HUES64 (cell line): ENCODE measurements around the gene UNC13C.

Source experiments
- H3K27ac ChIP-seq: 2 replicates; pipeline ENCODE4 v1.7.0; 2013; ENCODE audit warnings: low read depth, low read length, inconsistent platforms
- H3K27me3 ChIP-seq: 2 replicates; pipeline ENCODE4 v1.6.1; 2013; ENCODE audit warnings: mild to moderate bottlenecking, low read length; ENCODE audit not compliant: insufficient read depth
- H3K36me3 ChIP-seq: 2 replicates; pipeline ENCODE4 v1.6.1; 2013; ENCODE audit warnings: mild to moderate bottlenecking, low read length; ENCODE audit not compliant: insufficient read depth
- H3K4me1 ChIP-seq: 2 replicates; pipeline ENCODE4 v1.6.1; 2013; ENCODE audit warnings: mild to moderate bottlenecking, low read length, moderate library complexity; ENCODE audit not compliant: insufficient read depth
- H3K4me3 ChIP-seq: 2 replicates; pipeline ENCODE4 v1.5.1; 2013; ENCODE audit warnings: mild to moderate bottlenecking, low read length, moderate library complexity
- H3K9ac ChIP-seq: 2 replicates; pipeline ENCODE4 v1.6.1; 2013; ENCODE audit warnings: mild to moderate bottlenecking, low read depth, low read length
- H3K9me3 ChIP-seq: 2 replicates; pipeline ENCODE4 v1.6.1; 2013; ENCODE audit warnings: low read depth, low read length; ENCODE audit not compliant: insufficient read depth
- WGBS: fragments of 150-250, 120-280 bp; methylation state at CpG from one replicate; pipeline ENCODE4 v1.1.7; 2013; ENCODE audit warnings: missing lambda C conversion rate; 5-methylcytosine and 5-hydroxymethylcytosine counted together

Gene UNC13C

DNA sequence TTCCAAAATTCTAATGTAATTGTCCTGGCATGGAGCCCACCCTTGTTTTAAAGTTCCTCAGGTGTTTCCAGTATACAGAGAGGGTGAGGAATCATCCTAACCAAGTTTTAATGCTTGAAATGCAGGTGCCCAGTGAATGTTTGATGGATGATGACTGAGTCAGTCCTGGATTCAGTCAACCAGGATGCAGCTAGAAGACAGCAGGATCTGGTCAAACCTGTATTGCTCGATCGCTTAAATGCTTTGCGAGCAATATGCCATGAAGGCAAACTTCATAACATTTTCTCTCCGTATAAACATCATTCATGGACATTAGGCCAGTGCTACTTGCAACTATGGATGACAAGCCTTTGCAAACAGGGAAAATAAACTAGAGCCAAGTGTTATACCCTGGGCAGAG lies 627.3 kb downstream of the UNC13C start:
- 94% methylated on average over 4 of the region's 4 CpGs for WGBS
- no peaks in the 10 kb centered on the region for H3K36me3 ChIP-seq
- no peak overlapping the region for H3K9ac ChIP-seq
- no peak overlapping the region for H3K27ac ChIP-seq
- H3K27me3 ChIP-seq: no peaks in the 10 kb centered on the region; the same call in 1 of the 2 replicates
- peaks cover 32% of the 10 kb centered on the region for H3K4me1 ChIP-seq
- no peak overlapping the region for H3K4me3 ChIP-seq
- H3K9me3 ChIP-seq: no peaks in the 10 kb centered on the region

DNA sequence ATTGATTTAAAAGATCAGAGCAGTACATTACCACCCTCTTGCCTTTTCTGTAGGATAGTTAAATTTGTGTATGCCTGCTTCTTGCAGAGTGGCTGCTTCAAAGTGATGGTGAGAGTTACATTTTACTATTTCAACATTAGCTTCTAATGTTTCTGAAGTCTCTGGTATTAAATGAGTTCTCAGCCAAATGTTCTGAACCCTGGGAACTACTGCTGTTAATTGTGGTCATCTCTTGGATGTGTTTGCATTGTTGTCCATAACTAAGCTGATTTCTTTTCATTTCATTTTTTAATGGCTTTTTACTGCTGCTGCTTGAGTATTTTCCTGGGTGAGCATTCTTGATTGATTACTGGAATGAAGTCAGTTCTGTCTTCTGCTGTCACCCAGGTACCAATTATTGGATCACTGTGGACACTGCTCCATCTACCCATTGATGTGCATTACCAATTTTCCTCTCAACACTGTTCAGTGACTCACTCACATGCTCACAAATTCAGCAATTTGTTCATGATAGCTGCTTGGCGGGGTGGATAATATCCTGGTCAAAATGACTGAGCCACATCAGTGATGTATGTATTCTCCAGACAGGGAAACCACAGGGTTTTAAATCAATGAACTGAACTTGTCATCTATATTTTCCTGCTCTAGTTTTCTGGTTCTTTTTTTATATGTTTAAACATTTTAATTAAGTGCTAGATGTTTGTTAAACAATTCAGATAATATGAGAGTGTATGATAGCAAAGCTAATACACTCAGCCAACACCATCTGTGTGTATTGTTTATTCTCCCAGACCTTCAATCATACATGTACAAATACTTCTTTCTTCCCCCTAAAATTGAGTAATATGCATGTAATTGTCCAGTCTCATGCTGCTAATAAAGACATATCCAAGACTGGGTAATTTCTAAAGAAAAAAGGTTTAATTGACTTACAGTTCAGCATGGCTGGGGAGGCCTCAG lies 630.9 kb downstream of the UNC13C start:
- no peaks in the 10 kb centered on the region for H3K36me3 ChIP-seq
- no peaks in the 10 kb centered on the region; the same call in 1 of the 2 replicates for H3K27me3 ChIP-seq
- no peak overlapping the region for H3K27ac ChIP-seq
- H3K9ac ChIP-seq: no peak overlapping the region
- H3K9me3 ChIP-seq: no peaks in the 10 kb centered on the region
- H3K4me3 ChIP-seq: no peak overlapping the region
- WGBS: 93% methylated on average over 1 of the region's 1 CpG
- H3K4me1 ChIP-seq: peaks cover 17% of the 10 kb centered on the region; the same call in 1 of the 2 replicates

DNA sequence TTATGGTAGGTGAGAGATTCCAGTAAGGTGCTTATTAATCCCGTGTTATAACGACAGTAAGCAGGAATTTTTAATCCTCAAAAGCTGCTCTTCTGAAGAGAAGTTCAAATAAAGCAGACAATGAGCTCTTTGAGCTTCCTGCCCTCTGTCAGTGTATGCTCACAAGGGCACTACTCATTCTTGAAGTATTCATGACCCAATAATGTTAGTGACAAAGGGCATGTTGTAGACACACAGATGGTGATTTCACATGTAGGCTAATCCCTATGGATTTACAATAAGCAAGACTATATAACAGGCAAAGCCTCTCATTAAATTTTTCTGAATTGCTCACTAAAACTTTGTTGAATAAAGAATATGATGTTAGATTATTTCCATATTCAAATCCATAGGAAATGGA lies 639.9 kb downstream of the UNC13C start:
- Histone ChIP-seq H3K9ac (no peak overlapping the region), H3K36me3 (no peaks in the 10 kb centered on the region), H3K4me3 (no peak overlapping the region), H3K27me3 (no peaks in the 10 kb centered on the region), H3K27ac (no peak overlapping the region), H3K9me3 (no peaks in the 10 kb centered on the region), H3K4me1 (no peaks in the 10 kb centered on the region)
- 79% methylated on average over 2 of the region's 2 CpGs for WGBS

DNA sequence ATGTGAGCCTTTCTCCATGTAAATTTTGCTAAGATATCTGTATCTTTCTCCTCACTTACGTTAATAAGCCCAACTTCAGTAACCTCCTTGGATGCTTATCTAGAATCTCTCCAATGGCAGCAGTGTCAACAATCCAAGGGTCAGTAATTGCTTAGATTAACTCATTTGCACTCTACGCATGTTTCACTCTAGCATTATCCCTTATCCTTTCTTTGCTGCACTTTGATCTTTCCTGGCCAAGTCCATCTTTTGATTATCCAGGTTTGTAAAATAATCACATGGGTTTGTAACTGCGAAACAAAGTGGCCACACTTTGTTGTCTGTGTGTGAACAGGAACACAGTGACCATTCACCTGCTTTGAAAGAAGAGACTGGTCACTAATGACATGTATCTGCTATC lies 640.9 kb downstream of the UNC13C start:
- Histone ChIP-seq H3K36me3 (no peaks in the 10 kb centered on the region), H3K4me1 (no peaks in the 10 kb centered on the region), H3K9ac (no peak overlapping the region), H3K9me3 (no peaks in the 10 kb centered on the region), H3K27ac (no peak overlapping the region), H3K4me3 (no peak overlapping the region), H3K27me3 (no peaks in the 10 kb centered on the region)
- WGBS: 88% methylated on average over 3 of the region's 3 CpGs

DNA sequence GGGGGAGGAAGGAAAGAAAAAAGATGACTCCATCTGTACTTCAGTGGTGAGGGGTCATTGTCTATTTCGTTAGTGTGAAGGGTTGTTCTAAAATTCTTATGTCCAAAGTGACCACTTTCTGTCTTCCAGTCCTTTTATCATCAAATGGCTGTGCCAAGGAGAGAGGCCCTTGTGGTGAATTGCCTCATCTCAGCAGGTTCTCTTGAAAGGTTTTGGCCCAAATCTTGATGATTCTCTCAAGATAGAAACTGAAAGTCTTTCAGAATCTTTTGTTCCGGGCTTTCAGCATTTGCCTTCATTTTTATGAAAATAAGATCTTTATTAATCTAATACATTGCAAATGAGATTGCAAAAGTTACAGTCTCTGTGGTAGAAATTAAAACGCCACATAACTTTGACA lies 642.7 kb downstream of the UNC13C start:
- 70% methylated on average over 1 of the region's 3 CpGs for WGBS
- Histone ChIP-seq H3K36me3 (no peaks in the 10 kb centered on the region), H3K9me3 (no peaks in the 10 kb centered on the region), H3K4me3 (no peak overlapping the region), H3K27ac (no peak overlapping the region), H3K27me3 (no peaks in the 10 kb centered on the region), H3K9ac (no peak overlapping the region), H3K4me1 (no peaks in the 10 kb centered on the region)

DNA sequence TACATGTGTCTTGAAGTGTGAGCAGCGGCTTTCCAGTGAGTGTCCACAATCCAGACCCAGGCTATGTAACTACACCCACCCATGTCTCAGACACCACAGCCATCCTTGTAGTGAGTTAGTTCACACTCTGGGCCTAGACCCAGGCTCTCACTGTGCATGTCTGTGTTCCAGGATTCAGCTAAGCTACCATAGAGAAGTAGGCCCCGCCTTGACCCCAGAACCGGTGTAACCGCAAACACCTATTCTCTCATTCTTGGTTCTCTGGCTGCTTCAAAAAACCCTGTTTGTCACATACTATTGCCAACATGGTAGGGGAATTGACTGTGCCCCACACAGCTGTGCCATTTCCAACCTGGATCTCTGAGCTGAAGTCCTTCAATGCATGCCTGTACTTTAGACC lies 657.9 kb downstream of the UNC13C start:
- no peak overlapping the region for H3K4me3 ChIP-seq
- no peaks in the 10 kb centered on the region for H3K4me1 ChIP-seq
- WGBS: 95% methylated on average over 4 of the region's 4 CpGs
- no peak overlapping the region for H3K27ac ChIP-seq
- H3K9ac ChIP-seq: no peak overlapping the region
- H3K9me3 ChIP-seq: no peaks in the 10 kb centered on the region
- H3K27me3 ChIP-seq: no peaks in the 10 kb centered on the region
- no peaks in the 10 kb centered on the region for H3K36me3 ChIP-seq

DNA sequence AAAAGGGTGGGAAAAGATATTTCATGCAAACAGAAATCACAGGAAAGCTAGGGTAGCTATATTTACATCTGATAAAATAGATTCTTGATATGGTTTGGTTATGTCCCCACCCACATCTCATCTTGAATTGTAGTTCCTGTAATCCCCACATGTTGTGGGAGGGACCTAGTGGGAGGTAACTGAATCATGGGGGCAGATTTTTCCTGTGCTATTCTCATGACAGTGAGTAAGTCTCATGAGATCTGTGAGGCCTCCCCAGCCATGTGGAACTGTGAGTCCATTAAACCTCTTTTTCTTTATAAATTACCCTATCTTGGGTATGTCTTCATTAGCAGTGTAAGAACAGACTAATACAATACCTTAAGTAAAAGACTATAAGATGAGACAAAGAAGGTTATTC lies 660.4 kb downstream of the UNC13C start:
- Histone ChIP-seq H3K4me3 (no peak overlapping the region), H3K36me3 (no peaks in the 10 kb centered on the region)

DNA sequence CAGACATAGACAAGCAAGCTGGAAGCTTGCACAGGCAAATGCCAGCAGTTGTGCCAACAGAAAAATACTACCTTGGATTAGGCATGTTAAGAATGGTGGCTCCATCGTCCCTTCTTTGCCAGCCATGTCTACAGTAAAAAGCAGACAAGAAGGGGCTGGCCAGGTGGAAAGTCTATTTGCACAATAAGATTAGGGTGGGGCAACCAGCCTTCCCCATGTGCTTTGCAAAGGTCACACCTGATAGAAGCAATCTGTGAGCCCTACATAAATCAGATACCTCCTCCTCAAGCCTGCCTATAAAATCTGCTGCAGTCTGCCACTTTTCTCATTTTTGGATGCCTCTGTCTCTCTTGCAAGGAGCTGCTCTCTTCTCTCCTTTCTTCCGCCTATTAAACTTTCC lies 662.6 kb downstream of the UNC13C start:
- Histone ChIP-seq H3K9me3 (no peaks in the 10 kb centered on the region), H3K4me1 (no peaks in the 10 kb centered on the region), H3K9ac (no peak overlapping the region), H3K27ac (no peak overlapping the region), H3K27me3 (no peaks in the 10 kb centered on the region), H3K4me3 (no peak overlapping the region), H3K36me3 (no peaks in the 10 kb centered on the region)
- 81% methylated on average over 2 of the region's 2 CpGs for WGBS

More for the DNA sequence above, 660.4 kb downstream of the UNC13C start:
- H3K27ac ChIP-seq: no peak overlapping the region
- H3K27me3 ChIP-seq: no peaks in the 10 kb centered on the region
- H3K9ac ChIP-seq: no peak overlapping the region
- H3K4me1 ChIP-seq: no peaks in the 10 kb centered on the region
- H3K9me3 ChIP-seq: no peaks in the 10 kb centered on the region

DNA sequence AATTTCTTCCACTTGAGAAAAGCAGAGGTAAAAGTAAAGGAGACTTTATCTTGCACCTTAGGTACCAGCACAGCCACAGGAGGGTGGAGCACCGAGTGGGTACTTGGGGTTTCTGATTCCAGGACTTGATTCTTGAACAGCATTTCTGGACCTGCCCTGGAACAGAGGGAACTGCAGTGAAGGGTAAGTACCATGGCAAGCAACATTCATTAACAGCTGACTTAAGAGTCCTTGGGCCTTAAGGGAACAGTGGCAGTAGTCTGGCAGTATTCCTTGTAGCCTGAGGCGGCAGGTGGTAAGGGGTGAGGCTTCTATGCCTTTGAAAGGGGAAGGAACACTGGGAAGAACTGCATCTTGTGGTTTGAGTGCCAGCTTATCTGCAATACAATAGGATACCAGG lies 666.6 kb downstream of the UNC13C start:
- H3K9ac ChIP-seq: no peak overlapping the region
- WGBS: 97% methylated on average over 2 of the region's 2 CpGs
- H3K4me3 ChIP-seq: no peak overlapping the region
- no peaks in the 10 kb centered on the region for H3K4me1 ChIP-seq
- H3K9me3 ChIP-seq: peaks cover 11% of the 10 kb centered on the region
- no peak overlapping the region for H3K27ac ChIP-seq
- no peaks in the 10 kb centered on the region for H3K36me3 ChIP-seq
- H3K27me3 ChIP-seq: no peaks in the 10 kb centered on the region

DNA sequence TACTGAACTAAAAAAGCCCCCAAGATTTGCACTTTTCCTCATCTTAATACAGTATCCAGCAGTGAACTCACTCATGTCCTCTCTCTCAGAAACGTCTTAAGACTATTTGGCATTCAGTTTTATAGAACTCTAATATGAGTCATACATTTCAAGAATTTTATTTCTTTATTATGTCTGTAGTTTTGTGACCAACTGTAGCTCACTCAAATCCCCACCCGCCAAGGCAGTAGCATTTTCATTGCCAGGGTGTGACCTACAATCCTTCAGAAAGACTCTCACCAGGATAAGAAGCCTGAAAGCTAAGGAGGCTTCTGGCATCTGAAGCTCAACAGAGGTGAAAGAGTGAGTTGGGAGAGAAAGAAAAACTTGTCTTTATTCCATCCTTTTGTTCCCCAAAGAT lies 681.4 kb downstream of the UNC13C start:
- Histone ChIP-seq H3K9me3 (no peaks in the 10 kb centered on the region), H3K27me3 (no peaks in the 10 kb centered on the region), H3K9ac (no peak overlapping the region), H3K27ac (no peak overlapping the region), H3K4me1 (no peaks in the 10 kb centered on the region), H3K36me3 (no peaks in the 10 kb centered on the region), H3K4me3 (no peak overlapping the region)
- 69% methylated on average over 2 of the region's 2 CpGs for WGBS

DNA sequence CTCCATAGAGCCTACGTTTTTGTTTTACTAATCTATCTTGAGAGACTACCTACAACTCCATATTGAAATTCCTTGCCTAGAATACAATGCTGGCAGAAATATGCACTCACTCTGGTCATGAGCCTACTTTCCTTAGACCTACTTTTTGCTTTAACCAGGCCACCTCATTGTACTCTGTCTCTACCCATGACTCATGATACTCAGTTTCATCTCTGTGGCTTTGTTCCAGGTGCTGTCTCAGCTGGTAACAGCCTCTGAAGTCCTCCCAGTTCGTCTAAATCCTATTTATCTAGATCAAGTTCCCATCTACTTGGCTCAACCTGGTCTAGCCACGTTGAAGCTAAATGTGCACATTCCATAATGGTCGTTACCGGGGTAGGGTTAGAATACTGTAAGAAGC lies 682.1 kb downstream of the UNC13C start:
- H3K9ac ChIP-seq: no peak overlapping the region
- no peaks in the 10 kb centered on the region for H3K36me3 ChIP-seq
- no peaks in the 10 kb centered on the region for H3K27me3 ChIP-seq
- no peaks in the 10 kb centered on the region for H3K9me3 ChIP-seq
- no peak overlapping the region for H3K4me3 ChIP-seq
- no peak overlapping the region for H3K27ac ChIP-seq
- WGBS: 76% methylated on average over 5 of the region's 5 CpGs
- no peaks in the 10 kb centered on the region for H3K4me1 ChIP-seq
